WTC11 (cell line): Measurements from ENCODE around the gene NAALADL2.

ENCODE experiments used
- ELF4 ChIP-seq: sonication (generic); formaldehyde crosslinking; IDR thresholded peaks from 2 replicates; pipeline ENCODE4 v1.8.1; 2022; ENCODE audit warnings: low read depth, mild to moderate bottlenecking, moderate library complexity, missing genetic modification reagents
- ESRRA ChIP-seq: sonication (generic); formaldehyde crosslinking; IDR thresholded peaks from 2 replicates; pipeline ENCODE4 v1.8.1; 2022; ENCODE audit warnings: mild to moderate bottlenecking, missing genetic modification reagents, borderline replicate concordance
- NFE2L1 ChIP-seq: sonication (generic); formaldehyde crosslinking; IDR thresholded peaks from 2 replicates; pipeline ENCODE4 v1.8.1; 2023; ENCODE audit warnings: missing genetic modification reagents
- ZNF416 ChIP-seq: fragments of 250-450 bp; sonication (Bioruptor Pico); IDR thresholded peaks from 2 replicates; pipeline ENCODE4 v1.9.0; 2021; ENCODE audit warnings: mild to moderate bottlenecking, inconsistent platforms
- TF ChIP-seq, protein P1 (sequence below): sonication (generic); formaldehyde crosslinking; IDR thresholded peaks from 2 replicates; pipeline ENCODE4 v1.8.0; 2023; ENCODE audit warnings: missing genetic modification reagents
- TF ChIP-seq, protein P2 (sequence below): fragments of 250-450 bp; sonication (Bioruptor Pico); IDR thresholded peaks from 2 replicates; pipeline ENCODE4 v1.9.0; 2021; ENCODE audit warnings: mild to moderate bottlenecking
- TF ChIP-seq, protein P3 (sequence below): sonication (generic); formaldehyde crosslinking; IDR thresholded peaks from 2 replicates; pipeline ENCODE4 v1.8.0; 2022; ENCODE audit warnings: mild to moderate bottlenecking, missing genetic modification reagents
- TF ChIP-seq, protein P4 (sequence below): sonication (generic); formaldehyde crosslinking; IDR thresholded peaks from 2 replicates; pipeline ENCODE4 v1.8.0; 2022; ENCODE audit warnings: mild to moderate bottlenecking, missing genetic modification reagents

DNA sequence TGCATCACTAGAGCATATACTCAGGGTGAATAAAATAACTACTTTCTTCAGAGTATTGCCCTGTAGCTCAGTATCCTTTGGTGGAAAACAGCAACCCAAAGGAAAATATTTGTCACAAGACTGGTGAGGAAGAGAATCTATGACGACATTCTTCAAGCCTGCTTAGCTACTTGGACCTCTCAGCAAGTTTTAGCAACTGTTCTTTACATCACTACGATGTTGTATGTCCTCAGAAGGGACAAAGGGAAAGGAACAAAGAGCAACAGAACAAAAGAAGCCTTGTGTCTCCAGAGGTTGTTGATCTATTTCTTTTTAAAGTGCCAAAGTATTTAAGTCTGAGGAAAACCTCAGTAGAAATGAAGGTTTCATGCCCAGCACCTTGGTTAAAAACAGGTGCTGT, 746.7 kb downstream of the NAALADL2 start:
- TF ChIP-seq ZNF416 (CRISPR knock-in tag): no peak
- TF ChIP-seq, protein P1, sequence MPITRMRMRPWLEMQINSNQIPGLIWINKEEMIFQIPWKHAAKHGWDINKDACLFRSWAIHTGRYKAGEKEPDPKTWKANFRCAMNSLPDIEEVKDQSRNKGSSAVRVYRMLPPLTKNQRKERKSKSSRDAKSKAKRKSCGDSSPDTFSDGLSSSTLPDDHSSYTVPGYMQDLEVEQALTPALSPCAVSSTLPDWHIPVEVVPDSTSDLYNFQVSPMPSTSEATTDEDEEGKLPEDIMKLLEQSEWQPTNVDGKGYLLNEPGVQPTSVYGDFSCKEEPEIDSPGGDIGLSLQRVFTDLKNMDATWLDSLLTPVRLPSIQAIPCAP (CRISPR knock-in tag): no peak
- TF ChIP-seq, protein P2, sequence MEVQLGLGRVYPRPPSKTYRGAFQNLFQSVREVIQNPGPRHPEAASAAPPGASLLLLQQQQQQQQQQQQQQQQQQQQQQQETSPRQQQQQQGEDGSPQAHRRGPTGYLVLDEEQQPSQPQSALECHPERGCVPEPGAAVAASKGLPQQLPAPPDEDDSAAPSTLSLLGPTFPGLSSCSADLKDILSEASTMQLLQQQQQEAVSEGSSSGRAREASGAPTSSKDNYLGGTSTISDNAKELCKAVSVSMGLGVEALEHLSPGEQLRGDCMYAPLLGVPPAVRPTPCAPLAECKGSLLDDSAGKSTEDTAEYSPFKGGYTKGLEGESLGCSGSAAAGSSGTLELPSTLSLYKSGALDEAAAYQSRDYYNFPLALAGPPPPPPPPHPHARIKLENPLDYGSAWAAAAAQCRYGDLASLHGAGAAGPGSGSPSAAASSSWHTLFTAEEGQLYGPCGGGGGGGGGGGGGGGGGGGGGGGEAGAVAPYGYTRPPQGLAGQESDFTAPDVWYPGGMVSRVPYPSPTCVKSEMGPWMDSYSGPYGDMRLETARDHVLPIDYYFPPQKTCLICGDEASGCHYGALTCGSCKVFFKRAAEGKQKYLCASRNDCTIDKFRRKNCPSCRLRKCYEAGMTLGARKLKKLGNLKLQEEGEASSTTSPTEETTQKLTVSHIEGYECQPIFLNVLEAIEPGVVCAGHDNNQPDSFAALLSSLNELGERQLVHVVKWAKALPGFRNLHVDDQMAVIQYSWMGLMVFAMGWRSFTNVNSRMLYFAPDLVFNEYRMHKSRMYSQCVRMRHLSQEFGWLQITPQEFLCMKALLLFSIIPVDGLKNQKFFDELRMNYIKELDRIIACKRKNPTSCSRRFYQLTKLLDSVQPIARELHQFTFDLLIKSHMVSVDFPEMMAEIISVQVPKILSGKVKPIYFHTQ (CRISPR knock-in tag): no peak
- no peak for TF ChIP-seq NFE2L1 (CRISPR knock-in tag)
- TF ChIP-seq, protein P3, sequence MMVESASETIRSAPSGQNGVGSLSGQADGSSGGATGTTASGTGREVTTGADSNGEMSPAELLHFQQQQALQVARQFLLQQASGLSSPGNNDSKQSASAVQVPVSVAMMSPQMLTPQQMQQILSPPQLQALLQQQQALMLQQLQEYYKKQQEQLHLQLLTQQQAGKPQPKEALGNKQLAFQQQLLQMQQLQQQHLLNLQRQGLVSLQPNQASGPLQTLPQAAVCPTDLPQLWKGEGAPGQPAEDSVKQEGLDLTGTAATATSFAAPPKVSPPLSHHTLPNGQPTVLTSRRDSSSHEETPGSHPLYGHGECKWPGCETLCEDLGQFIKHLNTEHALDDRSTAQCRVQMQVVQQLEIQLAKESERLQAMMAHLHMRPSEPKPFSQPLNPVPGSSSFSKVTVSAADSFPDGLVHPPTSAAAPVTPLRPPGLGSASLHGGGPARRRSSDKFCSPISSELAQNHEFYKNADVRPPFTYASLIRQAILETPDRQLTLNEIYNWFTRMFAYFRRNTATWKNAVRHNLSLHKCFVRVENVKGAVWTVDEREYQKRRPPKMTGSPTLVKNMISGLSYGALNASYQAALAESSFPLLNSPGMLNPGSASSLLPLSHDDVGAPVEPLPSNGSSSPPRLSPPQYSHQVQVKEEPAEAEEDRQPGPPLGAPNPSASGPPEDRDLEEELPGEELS (CRISPR knock-in tag): no peak
- no peak for TF ChIP-seq ESRRA (CRISPR knock-in tag)
- TF ChIP-seq, protein P4, sequence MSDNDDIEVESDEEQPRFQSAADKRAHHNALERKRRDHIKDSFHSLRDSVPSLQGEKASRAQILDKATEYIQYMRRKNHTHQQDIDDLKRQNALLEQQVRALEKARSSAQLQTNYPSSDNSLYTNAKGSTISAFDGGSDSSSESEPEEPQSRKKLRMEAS (CRISPR knock-in tag): no peak
- no peak for TF ChIP-seq ELF4
